Esophagus muscularis mucosa (tissue), 3 donors: ENCODE measurements around the gene OPTC.

Experiments
- CTCF ChIP-seq, 3 experiments: fragments of 200-600 bp in 2 of 3; fragments of 450-650 bp in 1 of 3; sonication (generic) in 2 of 3; IDR thresholded peaks; one replicate each; pipeline ENCODE4 v1.5.1; 2017 to 2019; ENCODE audit warnings: antibody characterized with exemption in 3 of 3, mild to moderate bottlenecking in 2 of 3, moderate library complexity in 1 of 3
- POLR2A ChIP-seq: fragments of 450-650 bp; IDR thresholded peaks from one replicate; pipeline ENCODE4 v1.6.1; 2017; ENCODE audit warnings: antibody characterized with exemption, moderate library complexity, mild to moderate bottlenecking, low read depth

- TF ChIP-seq CTCF (IDR thresholded peaks at IDR 0.05) (no peak), POLR2A (no peak)
Measured at GRCh38 chr1:203471841-203472240, 22.1 kb upstream of the OPTC start.
